Ureter (tissue), 1 donor: ENCODE results near the gene MED12. TPM values are rescaled to one million over a fixed set of nuclear protein-coding genes. Genes with fewer than 3 reads are reported as not detected.

Source experiments
- DNase-seq: peaks from one replicate; pipeline ENCODE4 v3.0.0-alpha.2; 2020; ENCODE audit warnings: low spot score
- total RNA-seq: library from RNA; stranded (reverse); gene quantifications from one replicate; pipeline ENCODE4 v1.2.4, GENCODE V29; 2023
- donor health status: DM: yes; HTN: yes; CAD: no.

MED12 gene
- 71.4 TPM for total RNA-seq

DNA sequence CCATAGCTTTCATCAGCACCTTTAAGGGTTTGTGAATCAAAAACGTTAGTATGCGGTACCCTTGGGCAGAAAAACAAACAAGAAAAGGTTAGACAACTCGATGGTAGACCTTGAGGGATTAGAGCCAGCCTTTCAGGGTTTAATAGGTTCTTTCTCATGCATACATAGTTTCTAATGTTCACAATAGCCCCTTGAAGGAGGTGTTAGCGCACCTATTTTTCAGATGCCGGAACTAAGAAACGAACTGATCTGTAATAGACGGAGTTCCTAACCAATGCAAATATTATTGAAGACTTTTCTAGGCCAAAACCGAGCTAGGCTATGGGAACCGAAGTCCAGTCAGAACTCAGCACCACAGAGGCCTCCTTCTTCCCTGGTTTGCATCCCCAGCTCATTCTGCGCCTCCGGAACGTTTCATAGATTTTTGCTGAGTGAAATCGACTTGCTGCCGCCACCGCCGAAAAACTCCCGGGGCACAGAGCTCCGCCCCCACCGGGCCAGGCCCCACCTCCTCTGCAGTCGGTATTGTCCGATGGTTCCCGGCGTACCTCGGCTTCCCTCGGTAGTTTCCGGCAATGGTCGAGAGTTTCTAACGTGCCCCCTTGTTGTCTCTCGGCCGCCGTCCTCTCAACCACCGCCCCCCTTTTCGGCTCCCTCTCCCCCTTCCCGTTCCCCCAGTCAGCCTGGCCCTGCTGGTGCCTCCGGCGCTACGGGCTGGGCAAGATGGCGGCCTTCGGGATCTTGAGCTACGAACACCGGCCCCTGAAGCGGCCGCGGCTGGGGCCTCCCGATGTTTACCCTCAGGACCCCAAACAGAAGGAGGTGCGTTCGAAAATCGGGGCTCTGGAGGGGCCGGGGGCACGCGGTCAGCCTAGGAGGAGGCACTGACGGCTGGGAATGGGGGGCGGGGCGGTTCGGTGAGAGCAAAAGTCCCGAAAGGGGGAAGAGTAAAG is at the start of gene MED12:
Gene MED12 (plus strand): TSS at position 565 of the 953 bp plus-strand sequence. CDS start 159 bp downstream, at position 724.
- peak; percentile 88 for DNase-seq

DNA sequence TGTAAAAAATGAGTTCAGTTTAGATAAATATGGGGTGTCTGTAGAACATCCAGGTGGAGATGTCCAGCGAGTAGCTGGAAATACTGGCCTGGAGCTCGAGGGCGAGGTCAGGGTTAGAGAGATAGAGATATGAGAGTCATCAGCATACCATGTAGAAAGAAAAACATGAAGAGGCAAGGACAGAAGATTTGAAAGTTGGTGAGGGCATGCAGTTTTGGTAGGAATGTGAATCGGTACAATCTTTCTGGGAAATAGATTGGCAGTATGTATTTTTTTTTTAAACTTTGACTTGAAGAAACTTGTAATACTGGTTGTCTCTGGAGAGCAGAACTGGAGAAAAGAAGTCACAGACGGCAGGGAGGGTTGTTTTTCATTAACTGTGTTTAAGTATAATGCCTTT is 47.9 kb upstream of the MED12 start:
- DNase-seq: no peak

DNA sequence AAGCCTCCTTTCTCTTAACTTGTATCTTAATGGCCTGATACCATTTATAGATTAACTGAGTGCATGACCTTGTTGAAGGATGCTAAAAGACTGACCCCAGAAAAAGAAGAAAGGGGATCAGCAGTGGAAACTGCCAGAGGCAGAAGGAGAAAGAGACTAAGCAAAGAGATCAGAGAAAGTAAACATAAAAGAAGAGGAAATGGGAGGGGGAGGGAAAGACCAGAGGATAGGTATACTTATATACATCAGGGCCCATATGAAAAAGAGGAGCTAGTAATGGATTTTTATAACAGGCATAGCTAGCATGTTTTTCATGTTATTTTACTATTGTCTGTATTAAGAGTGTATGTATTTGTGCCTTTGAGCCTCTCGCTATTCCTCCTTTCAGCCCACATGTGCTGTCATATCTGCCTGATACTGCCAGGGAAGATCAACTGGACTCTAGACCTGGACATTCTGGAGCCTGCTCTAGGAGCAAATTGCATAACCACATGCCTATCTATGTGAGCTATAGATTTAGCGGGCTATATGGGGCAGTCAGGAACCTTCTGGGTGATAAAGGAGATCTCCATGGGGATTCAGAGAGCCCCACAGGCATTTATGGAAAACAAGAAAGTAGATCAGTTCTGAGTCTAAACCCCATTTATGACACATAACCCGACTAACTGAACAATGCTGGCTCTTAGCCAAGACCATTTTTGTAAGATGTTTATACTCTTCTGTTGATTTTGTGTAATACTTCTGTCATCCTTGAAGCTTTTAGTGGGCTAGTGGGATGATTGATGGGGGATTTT is 36.9 kb upstream of the MED12 start:
- DNase-seq: no peak

DNA sequence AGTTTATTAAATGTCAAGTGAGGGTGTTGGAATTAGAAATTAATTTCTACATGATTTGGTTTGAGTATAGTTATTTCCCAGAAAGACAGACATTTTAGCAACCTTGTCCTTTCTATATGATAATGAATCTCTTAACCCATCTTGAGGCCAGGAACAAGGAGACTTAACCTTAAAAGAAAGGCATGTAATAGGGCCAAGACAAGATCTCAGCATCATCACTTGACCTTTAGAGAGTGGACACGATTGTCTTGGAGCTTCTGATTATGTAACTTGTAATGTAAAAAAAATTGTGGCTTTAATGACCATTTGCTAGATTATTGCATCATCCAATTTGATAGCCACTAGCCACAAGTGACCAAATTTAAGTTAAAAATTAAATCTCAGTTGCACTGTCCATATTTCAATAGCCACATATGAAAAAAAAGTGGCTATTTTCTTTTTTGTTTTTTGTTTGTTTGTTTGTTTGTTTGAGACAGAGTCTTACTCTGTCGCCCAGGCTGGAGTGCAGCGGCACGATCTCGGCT is 36.2 kb upstream of the MED12 start:
- no peak for DNase-seq

DNA sequence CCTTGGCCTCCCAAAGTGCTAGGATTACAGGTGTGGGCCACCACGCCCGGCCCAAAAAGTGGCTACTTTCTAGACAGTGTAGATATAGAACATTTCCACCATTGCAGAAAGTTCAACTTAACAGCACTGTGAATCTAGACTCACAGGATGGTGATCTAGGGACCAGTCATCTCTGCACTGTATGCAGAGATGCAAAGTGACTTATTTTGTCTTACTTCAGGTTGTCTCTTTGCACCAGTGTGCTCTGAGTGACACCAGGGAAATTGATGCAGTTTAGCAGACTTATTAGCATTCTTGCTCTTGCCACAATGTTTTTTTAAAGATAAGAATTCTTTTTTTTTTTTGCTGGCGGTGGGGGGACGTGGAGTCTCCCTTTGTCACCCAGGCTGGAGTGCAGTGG is 35.6 kb upstream of the MED12 start:
- DNase-seq: no peak

DNA sequence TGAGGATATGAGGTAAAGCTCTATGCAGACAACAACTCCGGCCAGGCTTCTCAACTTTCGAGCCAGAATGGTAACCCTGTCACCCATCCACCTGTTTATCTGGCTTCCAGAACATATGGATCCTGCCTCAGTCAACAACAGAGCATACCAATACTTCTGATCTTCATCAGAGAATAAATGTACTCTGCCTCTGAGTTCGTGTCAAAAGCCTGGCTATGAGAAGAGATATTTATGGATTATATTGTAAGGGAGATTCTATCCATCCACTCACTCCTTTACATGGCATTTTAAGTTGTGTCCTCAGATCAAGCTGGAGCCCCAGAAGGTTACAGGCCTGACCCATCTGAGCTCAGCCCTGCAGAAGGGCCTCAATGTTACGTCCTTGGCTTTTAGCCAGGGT is 32.5 kb upstream of the MED12 start:
- no peak for DNase-seq

DNA sequence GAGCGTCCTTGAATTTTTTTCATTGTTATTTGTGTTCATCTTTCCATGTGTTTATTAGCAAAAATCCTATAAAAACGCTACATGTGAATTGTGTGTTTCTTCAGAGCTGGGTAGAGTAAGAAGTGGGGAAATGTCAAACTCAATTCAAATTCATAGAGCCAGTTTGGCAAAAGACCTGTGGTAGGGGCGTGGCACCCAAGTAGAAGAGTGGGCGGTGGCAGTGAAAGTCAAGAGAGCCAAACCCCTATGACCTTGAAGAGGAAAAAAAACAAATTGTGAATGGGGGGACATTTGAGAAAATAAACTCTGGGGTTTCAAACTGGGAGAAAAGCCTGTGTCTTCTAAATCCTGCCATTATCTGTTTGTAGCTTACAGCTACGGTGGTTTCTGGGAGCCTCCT is 27.1 kb upstream of the MED12 start:
- DNase-seq: no peak

DNA sequence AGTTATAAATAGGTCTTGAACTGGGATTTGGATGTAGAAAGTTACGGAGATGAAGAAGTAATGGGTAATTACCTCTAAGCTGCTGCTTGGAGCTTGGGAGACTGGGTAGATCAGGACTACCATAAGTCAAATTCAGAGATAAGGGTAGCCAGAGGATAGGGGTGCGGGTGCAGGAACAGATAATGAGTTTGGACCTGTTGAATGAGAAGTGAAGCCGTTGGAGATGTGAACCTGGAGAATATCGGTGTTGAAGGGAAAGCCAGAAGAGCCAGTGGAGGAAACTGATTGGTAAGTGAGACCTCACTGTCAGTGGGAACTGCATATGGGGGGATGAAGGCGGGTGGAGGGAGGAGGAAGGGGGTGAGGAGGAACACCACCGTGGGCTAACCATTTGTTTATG is 23.4 kb upstream of the MED12 start:
- DNase-seq: peak; percentile 29

DNA sequence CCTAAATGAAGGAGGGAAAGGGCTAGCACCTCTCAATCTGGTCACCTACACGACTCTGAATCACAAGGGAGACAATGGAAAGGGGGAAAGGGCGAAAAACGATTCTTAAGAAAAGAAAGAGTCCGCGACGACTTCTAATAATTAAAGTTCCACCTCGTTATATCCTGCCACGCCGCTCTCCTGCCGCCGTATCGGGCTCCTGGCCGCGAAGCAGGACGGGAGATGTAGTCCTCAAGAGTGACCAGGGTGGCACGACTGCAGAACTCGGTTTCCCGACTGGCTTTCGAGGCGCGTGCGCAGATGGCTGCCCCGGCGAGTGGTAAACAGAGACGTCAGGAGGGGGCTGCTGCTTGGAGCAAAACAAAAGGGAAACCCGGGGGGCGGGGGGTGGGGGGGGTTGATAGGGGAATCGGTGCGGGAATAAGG is 22.8 kb upstream of the MED12 start, which contains the start of gene FOXO4:
Gene FOXO4 (plus strand): TSS at position 297 of the 426 bp plus-strand sequence. CDS start 678 bp downstream, outside the sequence.
- DNase-seq: peak; percentile 90

DNA sequence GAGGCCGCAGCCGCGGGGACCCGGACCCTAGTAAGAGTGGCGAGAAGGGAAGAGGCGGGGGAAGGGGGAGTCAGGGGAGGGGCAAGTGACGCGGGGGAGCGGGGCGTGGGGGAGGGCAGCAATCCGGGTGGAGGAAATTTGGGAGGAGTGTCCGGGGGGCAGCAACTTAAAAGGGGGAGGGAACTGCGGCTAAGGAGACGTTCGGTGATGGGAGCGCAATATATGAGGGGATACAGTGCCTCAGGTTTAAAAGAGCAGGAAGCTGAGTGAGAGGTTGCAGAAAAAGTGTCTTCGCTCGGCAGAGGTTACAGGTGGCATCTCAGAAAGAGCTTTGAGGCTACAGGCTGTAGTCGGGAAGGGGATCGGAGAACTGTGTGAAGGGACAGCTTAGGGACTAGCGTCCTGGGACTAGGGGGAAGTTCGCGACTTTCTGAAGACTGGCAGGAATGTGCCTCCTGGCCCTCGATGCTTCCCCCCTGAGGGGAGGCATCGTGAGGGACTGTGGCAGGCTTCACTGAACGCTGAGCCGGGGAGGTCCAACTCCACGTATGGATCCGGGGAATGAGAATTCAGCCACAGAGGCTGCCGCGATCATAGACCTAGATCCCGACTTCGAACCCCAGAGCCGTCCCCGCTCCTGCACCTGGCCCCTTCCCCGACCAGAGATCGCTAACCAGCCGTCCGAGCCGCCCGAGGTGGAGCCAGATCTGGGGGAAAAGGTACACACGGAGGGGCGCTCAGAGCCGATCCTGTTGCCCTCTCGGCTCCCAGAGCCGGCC is 22.2 kb upstream of the MED12 start:
- no peak for DNase-seq

DNA sequence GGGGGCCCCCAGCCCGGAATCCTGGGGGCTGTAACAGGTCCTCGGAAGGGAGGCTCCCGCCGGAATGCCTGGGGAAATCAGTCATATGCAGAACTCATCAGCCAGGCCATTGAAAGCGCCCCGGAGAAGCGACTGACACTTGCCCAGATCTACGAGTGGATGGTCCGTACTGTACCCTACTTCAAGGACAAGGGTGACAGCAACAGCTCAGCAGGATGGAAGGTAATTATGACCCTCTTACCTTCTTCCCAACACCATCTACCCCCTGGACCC is 21.7 kb upstream of the MED12 start:
- no peak for DNase-seq

DNA sequence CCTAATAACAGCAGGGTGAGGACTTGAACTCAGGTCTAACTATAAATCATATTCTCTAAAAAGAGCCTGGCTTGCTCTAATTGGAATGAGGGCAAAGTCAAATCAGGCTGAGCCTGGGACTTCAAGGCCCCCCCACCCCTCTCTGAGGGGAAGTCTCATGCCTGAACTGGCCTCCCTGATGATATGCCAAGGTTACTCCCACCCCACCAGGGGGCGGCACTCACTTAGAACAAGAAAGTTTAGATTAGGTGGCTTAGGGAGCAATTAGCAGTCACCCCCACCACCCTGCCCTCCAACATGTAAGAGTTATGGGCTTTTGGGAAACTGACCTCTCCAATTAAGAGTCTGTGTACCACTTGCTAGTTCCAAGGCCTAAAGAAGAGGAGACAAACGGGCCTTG is 20.1 kb upstream of the MED12 start:
- peak; percentile 58 for DNase-seq

DNA sequence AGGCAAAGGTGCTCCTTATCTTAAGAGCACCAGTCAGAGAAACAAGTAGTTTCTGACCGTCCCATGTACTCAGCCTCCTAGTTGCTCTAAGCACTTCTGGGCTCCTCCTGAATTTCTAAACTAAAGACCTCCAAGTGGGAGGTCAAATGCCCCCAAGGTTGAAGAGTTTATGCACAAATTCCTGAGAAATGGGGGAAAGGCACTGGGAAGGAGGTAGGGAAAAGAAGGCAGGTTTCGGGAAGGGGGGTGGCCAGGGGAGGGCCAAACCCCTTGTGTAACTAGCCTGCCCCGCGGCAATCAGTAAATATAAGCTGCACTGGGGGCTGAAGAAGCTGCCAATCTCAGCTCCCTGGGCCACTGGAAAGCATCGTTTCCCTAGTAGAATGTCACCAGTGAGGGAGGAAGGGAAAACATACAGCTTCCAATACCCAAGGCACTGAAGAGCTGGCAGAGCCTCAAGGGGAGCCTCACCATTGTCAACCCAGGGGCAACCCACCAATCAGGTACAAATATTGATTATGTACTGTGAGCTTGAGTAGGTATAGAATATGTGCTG is 19.4 kb upstream of the MED12 start:
- DNase-seq: no peak

DNA sequence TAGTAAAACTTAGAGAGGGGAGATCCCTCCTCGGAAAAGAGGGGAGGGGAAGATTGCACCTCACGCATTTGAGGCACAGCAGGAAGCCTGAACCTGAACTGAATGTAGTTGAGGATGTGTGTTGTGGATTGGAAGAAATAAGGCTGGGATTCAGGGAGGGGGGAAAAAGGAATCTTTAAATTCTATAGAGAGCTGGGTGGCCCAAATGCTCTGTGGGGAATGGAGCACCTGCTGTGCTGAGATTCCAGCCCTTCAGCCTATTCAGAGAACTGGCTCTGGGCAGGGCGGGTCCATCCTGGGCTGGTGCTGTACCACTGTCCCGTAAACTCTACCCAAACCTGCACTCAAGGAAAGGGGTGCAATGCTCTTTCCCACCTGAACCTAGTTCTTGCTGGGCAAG is 18.7 kb upstream of the MED12 start:
- DNase-seq: no peak

DNA sequence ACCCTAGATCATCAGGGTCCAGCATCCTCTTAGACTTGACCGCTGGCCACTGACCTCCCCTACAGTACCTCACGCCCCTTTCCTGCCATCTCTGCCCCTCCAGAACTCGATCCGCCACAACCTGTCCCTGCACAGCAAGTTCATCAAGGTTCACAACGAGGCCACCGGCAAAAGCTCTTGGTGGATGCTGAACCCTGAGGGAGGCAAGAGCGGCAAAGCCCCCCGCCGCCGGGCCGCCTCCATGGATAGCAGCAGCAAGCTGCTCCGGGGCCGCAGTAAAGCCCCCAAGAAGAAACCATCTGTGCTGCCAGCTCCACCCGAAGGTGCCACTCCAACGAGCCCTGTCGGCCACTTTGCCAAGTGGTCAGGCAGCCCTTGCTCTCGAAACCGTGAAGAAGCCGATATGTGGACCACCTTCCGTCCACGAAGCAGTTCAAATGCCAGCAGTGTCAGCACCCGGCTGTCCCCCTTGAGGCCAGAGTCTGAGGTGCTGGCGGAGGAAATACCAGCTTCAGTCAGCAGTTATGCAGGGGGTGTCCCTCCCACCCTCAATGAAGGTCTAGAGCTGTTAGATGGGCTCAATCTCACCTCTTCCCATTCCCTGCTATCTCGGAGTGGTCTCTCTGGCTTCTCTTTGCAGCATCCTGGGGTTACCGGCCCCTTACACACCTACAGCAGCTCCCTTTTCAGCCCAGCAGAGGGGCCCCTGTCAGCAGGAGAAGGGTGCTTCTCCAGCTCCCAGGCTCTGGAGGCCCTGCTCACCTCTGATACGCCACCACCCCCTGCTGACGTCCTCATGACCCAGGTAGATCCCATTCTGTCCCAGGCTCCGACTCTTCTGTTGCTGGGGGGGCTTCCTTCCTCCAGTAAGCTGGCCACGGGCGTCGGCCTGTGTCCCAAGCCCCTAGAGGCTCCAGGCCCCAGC is 17.6 kb upstream of the MED12 start:
- no peak for DNase-seq

DNA sequence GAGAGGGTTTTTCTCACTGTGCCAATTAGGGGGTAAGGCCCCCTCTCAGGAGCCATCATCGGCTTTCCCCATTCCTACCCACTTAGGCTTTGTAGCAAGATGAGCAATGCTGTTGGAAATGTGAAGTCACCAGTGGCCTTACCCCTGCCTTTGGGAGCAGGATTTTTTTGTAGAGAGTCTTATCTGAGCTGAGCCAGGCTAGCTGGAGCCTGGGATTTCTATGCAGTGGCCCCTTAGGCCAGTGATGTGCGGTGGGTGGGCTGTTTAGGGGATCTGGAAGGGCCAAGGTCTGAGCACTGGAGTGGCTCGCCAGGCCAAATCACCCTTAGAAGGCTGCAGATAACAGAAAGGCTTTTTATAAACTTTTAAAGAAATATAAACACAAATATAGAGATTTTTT is 16.1 kb upstream of the MED12 start:
- DNase-seq: no peak

DNA sequence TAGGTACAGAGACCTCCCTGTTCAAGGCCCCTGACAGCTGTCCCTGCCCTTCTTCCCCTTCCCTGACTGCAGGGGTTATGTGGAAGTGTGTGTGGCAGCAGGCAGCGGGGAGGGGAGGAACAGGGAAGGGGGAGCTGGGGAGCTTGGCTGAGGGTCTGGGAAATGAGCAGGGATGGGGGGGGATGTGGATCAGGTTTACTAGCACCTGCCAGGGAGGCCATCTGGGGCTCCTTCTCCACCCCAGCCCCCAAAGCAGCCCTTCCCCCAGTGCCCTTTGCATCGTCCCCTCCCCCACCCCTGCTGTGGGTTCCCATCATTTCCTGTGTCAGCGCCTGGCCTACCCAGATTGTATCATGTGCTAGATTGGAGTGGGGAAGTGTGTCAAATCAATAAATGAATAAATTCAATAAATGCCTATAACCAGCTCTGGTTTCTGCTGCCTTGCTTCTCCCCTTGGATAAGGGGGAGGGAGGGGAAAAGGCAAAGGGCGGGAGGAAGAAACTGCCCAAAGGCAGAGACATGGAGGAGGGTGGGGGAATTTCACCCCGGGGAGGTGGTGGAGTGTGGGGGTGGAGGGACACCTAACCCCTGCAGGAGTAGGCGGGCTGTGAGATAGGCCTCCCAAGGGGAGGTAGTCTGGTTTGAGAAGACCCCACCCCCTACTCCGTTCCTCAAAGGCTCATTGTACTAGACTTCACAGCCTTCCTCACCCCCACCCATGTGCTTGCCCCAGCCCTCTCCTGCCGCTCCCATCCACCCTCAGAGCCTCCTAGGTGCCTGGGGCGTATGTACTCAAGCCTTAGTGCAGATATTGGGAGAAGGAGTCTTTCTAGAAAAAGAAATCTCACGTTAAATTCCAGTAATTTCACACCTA is 15.0 kb upstream of the MED12 start:
- DNase-seq: peak; percentile 52

DNA sequence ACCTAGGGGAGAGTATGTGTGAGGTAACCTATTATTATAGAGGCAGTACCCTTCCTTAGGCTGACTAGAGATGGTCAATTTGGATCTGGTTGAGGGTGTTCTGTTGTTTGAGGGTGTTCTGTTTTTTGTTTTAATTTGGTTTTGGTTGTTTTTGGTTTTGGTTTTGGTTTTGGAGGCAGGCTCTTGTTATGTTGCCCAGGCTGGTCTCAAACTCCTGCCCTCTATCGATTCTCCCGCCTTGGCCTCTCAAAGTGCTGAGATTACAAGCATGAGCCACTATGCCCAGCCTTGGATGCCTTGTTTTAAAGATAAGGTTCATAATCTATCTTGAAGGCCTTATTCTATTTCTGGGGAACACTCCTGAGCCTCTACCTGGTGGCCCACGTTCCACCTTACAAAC is 12.8 kb upstream of the MED12 start:
- DNase-seq: no peak

DNA sequence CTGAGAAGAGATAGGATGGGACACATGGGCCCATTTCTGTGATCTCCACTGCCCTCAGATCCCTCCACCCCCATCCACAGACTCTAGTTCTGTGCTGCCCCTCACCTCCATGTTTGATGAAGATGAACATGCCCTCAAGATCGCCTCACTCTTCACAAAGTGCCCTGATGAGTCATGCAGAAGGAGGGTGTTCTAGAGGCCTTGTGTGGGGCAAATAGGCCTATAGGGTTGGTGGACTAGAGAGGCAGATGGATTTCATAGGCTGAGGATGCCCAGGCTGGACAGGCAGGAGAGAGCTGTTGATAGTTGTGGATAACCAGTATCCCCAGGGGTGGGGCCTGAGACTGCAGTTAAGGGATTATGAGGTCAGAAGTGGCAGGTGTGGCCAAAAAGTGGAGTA is 12.0 kb upstream of the MED12 start, which contains the start of gene CXorf65:
Gene CXorf65 (minus strand): TSS at position 314 of the 400 bp plus-strand sequence. CDS start 184 bp downstream, at position 130.
- no peak for DNase-seq
